B cell (primary cell): ENCODE data around the gene AGO3. TPM values are rescaled to one million over a fixed set of nuclear protein-coding genes. Genes with fewer than 3 reads are reported as not detected.

Experiments
- ATAC-seq: fragments of 200-7000 bp; cut with Tn5 transposase; one replicate; pipeline ENCODE4 v1.10.0; 2021; ENCODE audit warnings: low read depth, mild to moderate bottlenecking, moderate number of reproducible peaks, moderate library complexity
- CTCF ChIA-PET: fragments of 350-600 bp; sonication (Branson Sonifier 250); formaldehyde crosslinking; loops from one replicate; lab custom pipeline; 2021; ENCODE audit warnings: antibody characterized with exemption, inconsistent platforms; lab: Charles Lee
- POLR2A ChIA-PET: fragments of 350-600 bp; sonication (Branson Sonifier 250); formaldehyde crosslinking; loops from one replicate; lab custom pipeline; 2021; ENCODE audit warnings: antibody characterized with exemption; lab: Charles Lee
- DNase-seq: peaks from one replicate; pipeline ENCODE4 v3.0.0; 2013
- H2AFZ ChIP-seq: 2 replicates; pipeline ENCODE4 v1.6.1; 2012; ENCODE audit warnings: mild to moderate bottlenecking, low read depth, low read length; ENCODE audit not compliant: insufficient read depth, poor library complexity, severe bottlenecking
- H3K27ac ChIP-seq, 2 donors: 1 replicate in 1 of 2; 2 replicates in 1 of 2; pipeline ENCODE4 v1.5.1; 2012 to 2013; ENCODE audit warnings: low read length in 2 of 2, mild to moderate bottlenecking in 2 of 2, moderate library complexity in 1 of 2
- H3K27me3 ChIP-seq, 4 experiments: fragments of 200-600 bp in 1 of 4; sonication (generic) in 1 of 4; replicated peaks in 1 of 4; 1 replicate in 2 of 4; 2 replicates in 2 of 4; pipeline versions ENCODE4 v1.6.1 to v1.7.0; 2013 to 2016; ENCODE audit warnings: low read length in 3 of 4, mild to moderate bottlenecking in 2 of 4, mixed read lengths in 1 of 4, moderate library complexity in 1 of 4; ENCODE audit not compliant: insufficient read depth in 4 of 4, control insufficient read depth in 3 of 4; ENCODE audit errors: control extremely low read depth in 1 of 4
- H3K36me3 ChIP-seq, 2 experiments: replicated peaks in 1 of 2; 1 replicate in 1 of 2; 2 replicates in 1 of 2; pipeline versions ENCODE4 v1.6.1 to v1.7.1; 2013; ENCODE audit warnings: low read length in 1 of 2; ENCODE audit not compliant: insufficient read depth in 2 of 2, control insufficient read depth in 1 of 2; ENCODE audit errors: control extremely low read depth in 1 of 2, extremely low read depth in 1 of 2
- H3K4me1 ChIP-seq, 2 donors: fragments of 200-600 bp in 1 of 2; sonication (generic) in 1 of 2; 1 replicate in 1 of 2; 2 replicates in 1 of 2; pipeline versions ENCODE4 v1.5.1 to v1.6.1; 2013 to 2017; ENCODE audit warnings: low read length in 2 of 2; ENCODE audit not compliant: control insufficient read depth in 2 of 2, insufficient read depth in 2 of 2
- H3K4me2 ChIP-seq: replicated peaks from 2 replicates; pipeline ENCODE3; 2012; ENCODE audit warnings: mild to moderate bottlenecking, low read depth, low read length; ENCODE audit not compliant: poor library complexity, severe bottlenecking
- H3K4me3 ChIP-seq, 5 experiments: fragments of 200-600 bp in 1 of 5; sonication (generic) in 1 of 5; 1 replicate in 3 of 5; 2 replicates in 2 of 5; pipeline versions ENCODE4 v1.5.1 to v1.7.0; 2011 to 2016; ENCODE audit warnings: low read length in 4 of 5, mild to moderate bottlenecking in 4 of 5, low read depth in 2 of 5, control low read depth in 1 of 5, moderate library complexity in 1 of 5; ENCODE audit not compliant: insufficient read depth in 1 of 5; ENCODE audit errors: control extremely low read depth in 1 of 5, extremely low read depth in 1 of 5
- H3K79me2 ChIP-seq: fragments of 200-600 bp; sonication (generic); one replicate; pipeline ENCODE4 v1.6.0; 2016; ENCODE audit warnings: low read length; ENCODE audit not compliant: control insufficient read depth, insufficient read depth
- H3K9ac ChIP-seq: fragments of 200-600 bp; sonication (generic); 2 replicates; pipeline ENCODE4 v1.6.1; 2017; ENCODE audit warnings: mild to moderate bottlenecking, low read length, moderate library complexity
- H3K9me3 ChIP-seq, 3 donors: one replicate each; pipeline versions ENCODE4 v1.6.1 to v1.7.1; 2013; ENCODE audit warnings: low read length in 2 of 3; ENCODE audit not compliant: control insufficient read depth in 2 of 3, insufficient read depth in 1 of 3; ENCODE audit errors: control extremely low read depth in 1 of 3
- H4K20me1 ChIP-seq: 2 replicates; pipeline ENCODE4 v1.6.0; 2012; ENCODE audit warnings: mild to moderate bottlenecking, low read length; ENCODE audit not compliant: insufficient read depth, control insufficient read depth, poor library complexity, severe bottlenecking
- H3K27ac Mint-ChIP-seq: one replicate; pipeline ENCODE4 v1.8.0; 2021; ENCODE audit warnings: mixed read lengths
- H3K27me3 Mint-ChIP-seq: one replicate; pipeline ENCODE4 v1.8.0; 2021; ENCODE audit warnings: mixed read lengths
- H3K4me1 Mint-ChIP-seq: one replicate; pipeline ENCODE4 v1.8.0; 2021; ENCODE audit warnings: mixed read lengths
- H3K4me3 Mint-ChIP-seq: one replicate; pipeline ENCODE4 v1.8.0; 2021; ENCODE audit warnings: mixed read lengths
- H3K9me3 Mint-ChIP-seq: one replicate; pipeline ENCODE4 v1.8.0; 2022; ENCODE audit warnings: mixed read lengths; ENCODE audit not compliant: insufficient read depth
- CTCF ChIP-seq: fragments of 200-600 bp; IDR thresholded peaks from one replicate; pipeline ENCODE4 v1.8.0; 2022; ENCODE audit warnings: antibody characterized with exemption, mild to moderate bottlenecking
- EZH2 ChIP-seq: IDR thresholded peaks from 2 replicates; pipeline ENCODE4 v1.6.1; 2012; ENCODE audit warnings: borderline replicate concordance, low read depth, mild to moderate bottlenecking, moderate library complexity, low read length; ENCODE audit not compliant: insufficient read depth, poor library complexity, severe bottlenecking
- WGBS: methylation state at CpG from one replicate; pipeline ENCODE4 v1.1.5; 2013; ENCODE audit warnings: missing lambda C conversion rate; ENCODE audit not compliant: insufficient coverage; 5-methylcytosine and 5-hydroxymethylcytosine counted together
- intact Hi-C: fragments of 100-400 bp; cut with micrococcal nuclease; formaldehyde crosslinking; loops from one replicate; pipeline ENCODE4 v1.10.0; 2022
- polyA plus RNA-seq: library from polyadenylated mRNA; depleted of rRNA; stranded (reverse); fragments of >200 nt; gene quantifications from 2 replicates; pipeline ENCODE4 v1.2.3, GENCODE V29; 2012
- total RNA-seq, 2 donors: library from RNA; stranded (reverse); fragments of 120-200 nt in 1 of 2; gene quantifications; 1 replicate in 1 of 2; 2 replicates in 1 of 2; pipeline versions ENCODE4 v1.2.3 to v1.2.4, GENCODE V29; 2013 to 2022

Gene AGO3
- total and polyA plus RNA-seq, 2 donors (not counting 1 experiment from before 2014, with no cell fraction given) = 5.1 to 44.9 TPM

GRCh38 chr1:35947547-35947946, 16.6 kb downstream of the AGO3 start:
- no peaks in the 10 kb centered on the region for H3K27me3 Mint-ChIP-seq
- H3K27me3 ChIP-seq = no peaks in the 10 kb centered on the region
- no CpG with 5 or more reads among the region's 2 CpGs for WGBS
- H3K4me1 Mint-ChIP-seq = peaks cover 11% of the 10 kb centered on the region
- ChIA-PET POLR2A (no interaction called here), CTCF (no interaction called here)
- intact Hi-C loops = no loop called here
- no peak overlapping the region for H3K9ac ChIP-seq
- no peak overlapping the region for H3K27ac ChIP-seq
- H3K79me2 ChIP-seq = peaks cover 69% of the 10 kb centered on the region
- no peaks in the 10 kb centered on the region for H3K9me3 Mint-ChIP-seq
- TF ChIP-seq EZH2 (no peak), CTCF (no peak)
- no peak overlapping the region for H3K4me2 ChIP-seq
- ATAC-seq (no peak), DNase-seq (no peak)
- no peaks in the 10 kb centered on the region for H3K9me3 ChIP-seq
- no peak overlapping the region for H3K4me3 Mint-ChIP-seq
- peaks cover 16% of the 10 kb centered on the region for H4K20me1 ChIP-seq
- H2AFZ ChIP-seq = no peak overlapping the region
- H3K36me3 ChIP-seq = peaks cover 0 to 22% of the 10 kb centered on the region in 2 experiments
- no peak overlapping the region for H3K27ac Mint-ChIP-seq
- H3K4me3 ChIP-seq = no peak overlapping the region
- peaks cover 6 to 7% of the 10 kb centered on the region in 2 donors for H3K4me1 ChIP-seq

- Histone ChIP-seq H2AFZ (no peak overlapping the region), H4K20me1 (no peaks in the 10 kb centered on the region), H3K27ac (no peak overlapping the region), H3K9me3 (no peaks in the 10 kb centered on the region), H3K9ac (no peak overlapping the region), H3K4me3 (no peak overlapping the region), H3K4me2 (no peak overlapping the region), H3K79me2 (peaks cover 44% of the 10 kb centered on the region), H3K27me3 (no peaks in the 10 kb centered on the region), H3K4me1 (no peaks in the 10 kb centered on the region), H3K36me3 (no peaks in the 10 kb centered on the region)
- intact Hi-C loops = no loop called here
- Mint-ChIP-seq H3K4me3 (no peak overlapping the region), H3K27ac (no peak overlapping the region), H3K4me1 (peaks cover 5% of the 10 kb centered on the region), H3K9me3 (no peaks in the 10 kb centered on the region), H3K27me3 (no peaks in the 10 kb centered on the region)
- ATAC-seq (no peak), DNase-seq (no peak)
- POLR2A ChIA-PET = no interaction called here
- TF ChIP-seq CTCF (no peak), EZH2 (no peak)
- WGBS = no CpG with 5 or more reads among the region's 1 CpG
- CTCF ChIA-PET = interaction anchor here (0.6 kb wide), 1 partner anchor 18 kb away, joined by 3 read pairs; no protein-coding TSS in a partner anchor
Measured at GRCh38 chr1:35958558-35958957, 27.7 kb downstream of the AGO3 start.
